ENCODE measurements around the gene KCTD1. TPM values are rescaled to one million over a fixed set of nuclear protein-coding genes. Genes with fewer than 3 reads are reported as not detected.

The KCTD1 gene
- polyA plus RNA-seq, 1 donor from 2014 or later: 32.0 TPM

DNA sequence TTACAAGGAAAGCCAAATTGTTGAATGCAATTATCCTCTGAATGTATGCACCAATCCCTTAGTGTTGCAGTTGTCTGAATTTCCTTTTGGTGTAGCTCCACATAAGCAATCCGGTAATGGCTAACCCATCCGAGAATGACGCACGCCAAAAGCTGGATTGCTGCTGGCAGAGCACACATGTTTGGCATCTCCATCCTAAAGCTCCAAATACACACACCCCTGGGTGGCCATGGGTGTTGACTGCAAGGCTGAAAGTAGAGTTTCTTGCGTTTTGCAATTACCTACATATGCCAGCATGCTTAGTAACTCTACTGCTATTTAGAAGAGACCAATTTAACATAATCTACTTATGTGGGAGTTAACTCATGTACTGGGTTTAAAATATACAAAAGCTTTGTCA is 53.1 kb downstream of the KCTD1 start:
- Histone ChIP-seq H3K36me3 (ENCODE audit: insufficient read depth, low read length) (peaks cover 7% of the 10 kb centered on the region), H3K79me2 (replicated peaks; ENCODE audit: insufficient read depth, low read length) (no peaks in the 10 kb centered on the region)

DNA sequence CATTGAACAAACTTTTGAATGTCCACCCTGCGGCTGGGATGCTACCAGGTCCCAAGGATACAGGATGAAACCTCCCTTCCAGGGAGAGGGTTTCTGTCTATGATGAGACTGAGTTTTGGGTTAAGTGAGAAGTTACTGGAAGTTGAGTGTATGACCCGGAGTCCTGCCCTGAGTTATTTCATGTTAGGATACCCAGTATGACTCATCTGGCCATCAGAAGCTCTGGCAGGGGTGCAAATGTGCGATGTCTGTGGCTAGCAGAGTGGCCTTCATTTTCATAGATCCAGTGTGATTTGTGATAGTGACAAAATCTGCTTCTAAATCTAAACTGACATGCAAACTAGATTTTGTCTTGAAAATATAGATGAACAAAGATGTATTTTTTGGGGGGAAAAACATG is 55.3 kb downstream of the KCTD1 start:
- H3K9me3 ChIP-seq (ENCODE audit: low read length): no peaks in the 10 kb centered on the region
- TF ChIP-seq RAD21 (conservative IDR thresholded peaks at IDR 0.05) (no peak), MXI1 (conservative IDR thresholded peaks at IDR 0.05; ENCODE audit: poor library complexity, severe bottlenecking) (no peak), POLR2AphosphoS5 (IDR thresholded peaks at IDR 0.05) (no peak), TAF1 (IDR thresholded peaks at IDR 0.05; ENCODE audit: low read depth) (no peak), EZH2 (IDR thresholded peaks at IDR 0.05; ENCODE audit: borderline replicate concordance, insufficient read depth, low read length, poor library complexity, severe bottlenecking) (no peak), CTCF (IDR thresholded peaks at IDR 0.05; ENCODE audit: poor library complexity, severe bottlenecking) (no peak), SMC3 (conservative IDR thresholded peaks at IDR 0.05; ENCODE audit: poor library complexity) (no peak), EP300 (conservative IDR thresholded peaks at IDR 0.05; ENCODE audit: poor library complexity, severe bottlenecking) (no peak), REST (IDR thresholded peaks at IDR 0.05; ENCODE audit: borderline replicate concordance) (no peak)
- H3K4me3 ChIP-seq (ENCODE audit: low read length): no peak overlapping the region
- no peak overlapping the region for H3K4me2 ChIP-seq (ENCODE audit: low read length)
- no peaks in the 10 kb centered on the region for H3F3A ChIP-seq (ENCODE audit: insufficient read depth, low read length, poor library complexity, severe bottlenecking)
- no peak overlapping the region for H2AFZ ChIP-seq (ENCODE audit: low read depth, low read length)
- H3K9ac ChIP-seq (ENCODE audit: low read length): no peak overlapping the region
- H3K27ac ChIP-seq (ENCODE audit: low read length): no peak overlapping the region
- H3K36me3 ChIP-seq (ENCODE audit: insufficient read depth, low read length): peaks cover 4% of the 10 kb centered on the region
- H3K9me2 ChIP-seq (ENCODE audit: insufficient read depth, low read length): no peaks in the 10 kb centered on the region
- no peaks in the 10 kb centered on the region for H4K20me1 ChIP-seq (ENCODE audit: insufficient read depth)
- no peaks in the 10 kb centered on the region for H3K79me2 ChIP-seq (replicated peaks; ENCODE audit: insufficient read depth, low read length)
- no peaks in the 10 kb centered on the region for H3K27me3 ChIP-seq (ENCODE audit: insufficient read depth, low read depth, low read length)

More for the DNA sequence above, 53.1 kb downstream of the KCTD1 start:
- Histone ChIP-seq H3K27ac (ENCODE audit: low read length) (no peak overlapping the region), H3K4me2 (ENCODE audit: low read length) (no peak overlapping the region), H3F3A (ENCODE audit: insufficient read depth, low read length, poor library complexity, severe bottlenecking) (no peaks in the 10 kb centered on the region), H3K9me3 (ENCODE audit: low read length) (no peaks in the 10 kb centered on the region), H3K9ac (ENCODE audit: low read length) (no peak overlapping the region), H3K9me2 (ENCODE audit: insufficient read depth, low read length) (no peaks in the 10 kb centered on the region), H3K27me3 (ENCODE audit: insufficient read depth, low read depth, low read length) (no peaks in the 10 kb centered on the region), H3K4me3 (ENCODE audit: low read length) (no peak overlapping the region), H2AFZ (ENCODE audit: low read depth, low read length) (no peak overlapping the region), H4K20me1 (ENCODE audit: insufficient read depth) (no peaks in the 10 kb centered on the region)
- TF ChIP-seq TAF1 (IDR thresholded peaks at IDR 0.05; ENCODE audit: low read depth) (no peak), SMC3 (conservative IDR thresholded peaks at IDR 0.05; ENCODE audit: poor library complexity) (no peak), CTCF (IDR thresholded peaks at IDR 0.05; ENCODE audit: poor library complexity, severe bottlenecking) (no peak), POLR2AphosphoS5 (IDR thresholded peaks at IDR 0.05) (no peak), EP300 (conservative IDR thresholded peaks at IDR 0.05; ENCODE audit: poor library complexity, severe bottlenecking) (no peak), EZH2 (IDR thresholded peaks at IDR 0.05; ENCODE audit: borderline replicate concordance, insufficient read depth, low read length, poor library complexity, severe bottlenecking) (no peak), RAD21 (conservative IDR thresholded peaks at IDR 0.05) (no peak)
